Smooth muscle cell (in vitro differentiated cells): ENCODE data around the gene RNF150. TPM values are rescaled to one million over a fixed set of nuclear protein-coding genes. Genes with fewer than 3 reads are reported as not detected.

Experiments used
- DNase-seq: peaks from one replicate; lab custom pipeline; 2025; ENCODE audit not compliant: unreplicated experiment; lab: John Stamatoyannopoulos, UW
- H2AFZ ChIP-seq: fragments of 200-600 bp; sonication (generic); 2 replicates; pipeline ENCODE4 v1.6.0; 2016; ENCODE audit warnings: antibody characterized with exemption, low read depth, mild to moderate bottlenecking
- H3F3A ChIP-seq: fragments of 200-600 bp; sonication (generic); 2 replicates; pipeline ENCODE4 v1.6.0; 2017; ENCODE audit warnings: antibody characterized with exemption, low read depth
- H3K27ac ChIP-seq: fragments of 200-600 bp; sonication (generic); 2 replicates; pipeline ENCODE4 v1.5.1; 2016; ENCODE audit warnings: low read depth, mild to moderate bottlenecking
- H3K27me3 ChIP-seq: fragments of 200-600 bp; sonication (generic); 2 replicates; pipeline ENCODE4 v1.6.1; 2016; ENCODE audit warnings: low read depth, mild to moderate bottlenecking
- H3K36me3 ChIP-seq: fragments of 200-600 bp; sonication (generic); 2 replicates; pipeline ENCODE4 v1.5.1; 2016; ENCODE audit warnings: low read depth
- H3K4me1 ChIP-seq: fragments of 200-600 bp; sonication (generic); 2 replicates; pipeline ENCODE4 v1.5.1; 2016; ENCODE audit warnings: low read depth
- H3K4me2 ChIP-seq: fragments of 200-600 bp; sonication (generic); 2 replicates; pipeline ENCODE4 v1.6.0; 2016; ENCODE audit warnings: mild to moderate bottlenecking
- H3K4me3 ChIP-seq: fragments of 200-600 bp; sonication (generic); 2 replicates; pipeline ENCODE4 v1.5.1; 2016; ENCODE audit warnings: mild to moderate bottlenecking
- H3K79me2 ChIP-seq: fragments of 200-600 bp; sonication (generic); 2 replicates; pipeline ENCODE4 v1.6.0; 2016; ENCODE audit warnings: low read depth, mild to moderate bottlenecking
- H3K9ac ChIP-seq: fragments of 200-600 bp; sonication (generic); 2 replicates; pipeline ENCODE4 v1.6.0; 2016; ENCODE audit warnings: low read depth
- H3K9me3 ChIP-seq: fragments of 200-600 bp; sonication (generic); replicated peaks from 2 replicates; pipeline ENCODE4 v1.5.1; 2016; ENCODE audit warnings: low read depth
- H4K20me1 ChIP-seq: fragments of 200-600 bp; sonication (generic); 2 replicates; pipeline ENCODE4 v1.6.0; 2016; ENCODE audit warnings: low read depth
- WGBS: methylation state at CpG from one replicate; pipeline ENCODE4 v1.1.7; 2016; ENCODE audit warnings: low lambda C conversion rate; 5-methylcytosine and 5-hydroxymethylcytosine counted together
- polyA plus RNA-seq: library from polyadenylated mRNA; unstranded; fragments of >200 nt; fragmentation: Nextera tagmentation; extraction: Ambion mirVana; gene quantifications from 2 replicates; pipeline ENCODE4 v1.2.1, GENCODE V29; 2016
- total RNA-seq: library from RNA; depleted of rRNA; stranded (reverse); fragments of >200 nt; gene quantifications from 2 replicates; pipeline ENCODE4 v1.2.3, GENCODE V29; 2014
- TF ChIP-seq, protein P1 (sequence below): fragments of 200-600 bp; sonication (generic); IDR thresholded peaks from 2 replicates; pipeline ENCODE4 v1.5.1; 2017; ENCODE audit warnings: borderline replicate concordance, mild to moderate bottlenecking, antibody characterized with exemption; ENCODE audit not compliant: insufficient read depth, poor library complexity, severe bottlenecking

The RNF150 gene
- total and polyA plus RNA-seq, 2 experiments from 2014 or later: 0.09 to 2.2 TPM

DNA sequence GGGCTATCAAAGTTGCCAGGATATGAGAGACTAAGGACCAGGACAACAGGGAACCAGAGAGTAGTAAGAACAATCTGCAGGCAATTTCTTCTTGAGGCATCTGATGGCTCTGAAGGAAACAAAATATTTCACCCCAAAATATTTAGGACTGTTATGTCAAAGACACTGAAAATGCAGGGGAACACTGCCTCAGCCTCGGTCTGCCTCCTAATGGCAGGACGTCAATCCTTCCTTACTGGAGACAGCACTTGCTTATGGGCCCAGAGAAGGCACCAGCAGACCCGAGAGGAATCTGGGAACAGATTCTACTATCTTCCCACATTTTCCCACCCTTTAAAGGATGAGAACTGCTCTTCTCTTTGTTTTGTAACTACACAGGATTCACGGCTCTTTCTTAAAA lies 23.3 kb downstream of the RNF150 start:
- no peak overlapping the region for H3K27ac ChIP-seq
- no peaks in the 10 kb centered on the region for H3K9me3 ChIP-seq
- no peak overlapping the region for H3K4me3 ChIP-seq
- WGBS: 66% methylated on average over 4 of the region's 4 CpGs
- no peaks in the 10 kb centered on the region for H3K79me2 ChIP-seq
- no peaks in the 10 kb centered on the region for H3K4me1 ChIP-seq
- no peaks in the 10 kb centered on the region for H3F3A ChIP-seq
- no peak for DNase-seq
- no peaks in the 10 kb centered on the region for H3K27me3 ChIP-seq
- H3K4me2 ChIP-seq: no peak overlapping the region
- TF ChIP-seq, protein P1, sequence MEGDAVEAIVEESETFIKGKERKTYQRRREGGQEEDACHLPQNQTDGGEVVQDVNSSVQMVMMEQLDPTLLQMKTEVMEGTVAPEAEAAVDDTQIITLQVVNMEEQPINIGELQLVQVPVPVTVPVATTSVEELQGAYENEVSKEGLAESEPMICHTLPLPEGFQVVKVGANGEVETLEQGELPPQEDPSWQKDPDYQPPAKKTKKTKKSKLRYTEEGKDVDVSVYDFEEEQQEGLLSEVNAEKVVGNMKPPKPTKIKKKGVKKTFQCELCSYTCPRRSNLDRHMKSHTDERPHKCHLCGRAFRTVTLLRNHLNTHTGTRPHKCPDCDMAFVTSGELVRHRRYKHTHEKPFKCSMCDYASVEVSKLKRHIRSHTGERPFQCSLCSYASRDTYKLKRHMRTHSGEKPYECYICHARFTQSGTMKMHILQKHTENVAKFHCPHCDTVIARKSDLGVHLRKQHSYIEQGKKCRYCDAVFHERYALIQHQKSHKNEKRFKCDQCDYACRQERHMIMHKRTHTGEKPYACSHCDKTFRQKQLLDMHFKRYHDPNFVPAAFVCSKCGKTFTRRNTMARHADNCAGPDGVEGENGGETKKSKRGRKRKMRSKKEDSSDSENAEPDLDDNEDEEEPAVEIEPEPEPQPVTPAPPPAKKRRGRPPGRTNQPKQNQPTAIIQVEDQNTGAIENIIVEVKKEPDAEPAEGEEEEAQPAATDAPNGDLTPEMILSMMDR: no peak
- no peaks in the 10 kb centered on the region for H3K36me3 ChIP-seq
- H4K20me1 ChIP-seq: no peaks in the 10 kb centered on the region
- no peak overlapping the region for H2AFZ ChIP-seq
- H3K9ac ChIP-seq: no peak overlapping the region

DNA sequence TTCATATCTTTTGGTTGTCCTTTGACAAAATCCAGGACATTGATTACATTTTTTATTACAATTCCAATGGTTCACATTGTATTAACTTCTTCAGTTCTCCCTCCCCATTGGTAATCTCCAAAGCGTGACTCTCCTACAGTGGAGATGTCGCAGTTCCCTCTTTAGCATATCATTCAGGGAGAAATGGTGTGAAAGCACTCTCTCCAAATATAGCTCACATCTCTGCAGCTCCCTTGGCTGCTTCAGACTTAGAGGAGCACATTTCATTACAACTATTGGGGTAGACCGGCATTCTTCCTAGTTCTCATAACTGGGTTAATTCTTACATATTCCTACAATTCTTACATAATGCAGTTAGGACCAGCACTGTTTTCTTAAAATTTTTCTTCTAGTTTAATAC lies 25.3 kb downstream of the RNF150 start:
- Histone ChIP-seq H3K79me2 (no peaks in the 10 kb centered on the region), H3K4me1 (no peaks in the 10 kb centered on the region), H3K4me3 (no peak overlapping the region), H3K27me3 (no peaks in the 10 kb centered on the region), H3F3A (no peaks in the 10 kb centered on the region), H3K9ac (no peak overlapping the region), H3K27ac (no peak overlapping the region), H3K4me2 (no peak overlapping the region), H2AFZ (no peak overlapping the region), H3K36me3 (no peaks in the 10 kb centered on the region), H4K20me1 (no peaks in the 10 kb centered on the region), H3K9me3 (no peaks in the 10 kb centered on the region)
- 87% methylated on average over 3 of the region's 3 CpGs for WGBS
- TF ChIP-seq, protein P1: no peak
- no peak for DNase-seq

DNA sequence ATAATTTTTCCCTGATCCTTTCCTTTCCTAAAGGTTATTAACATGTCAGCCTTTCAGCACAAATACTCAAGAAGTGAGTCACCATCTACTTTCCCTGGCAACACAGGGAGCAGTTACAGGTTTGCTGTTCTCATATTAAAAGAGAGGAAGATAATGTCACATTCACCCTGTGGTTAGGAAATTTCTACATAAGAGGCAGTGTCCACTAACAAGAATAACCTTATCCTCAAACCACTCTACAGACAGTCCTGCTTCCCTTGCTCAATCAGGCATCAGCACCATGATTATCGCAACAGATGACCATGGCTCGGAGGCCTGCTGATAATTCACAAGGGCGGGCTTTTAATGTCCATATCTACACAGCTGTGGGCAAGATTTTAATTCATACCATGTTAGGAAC lies 30.9 kb downstream of the RNF150 start:
- H3K27ac ChIP-seq: no peak overlapping the region
- TF ChIP-seq, protein P1: no peak
- no peaks in the 10 kb centered on the region for H3K27me3 ChIP-seq
- H3K79me2 ChIP-seq: no peaks in the 10 kb centered on the region
- no peaks in the 10 kb centered on the region for H3K4me1 ChIP-seq
- no peaks in the 10 kb centered on the region for H4K20me1 ChIP-seq
- 81% methylated on average over 3 of the region's 3 CpGs for WGBS
- no peaks in the 10 kb centered on the region for H3K9me3 ChIP-seq
- no peak overlapping the region for H3K4me3 ChIP-seq
- no peak overlapping the region for H3K4me2 ChIP-seq
- DNase-seq: no peak
- no peak overlapping the region for H2AFZ ChIP-seq
- H3K36me3 ChIP-seq: no peaks in the 10 kb centered on the region
- H3K9ac ChIP-seq: no peak overlapping the region
- H3F3A ChIP-seq: no peaks in the 10 kb centered on the region

DNA sequence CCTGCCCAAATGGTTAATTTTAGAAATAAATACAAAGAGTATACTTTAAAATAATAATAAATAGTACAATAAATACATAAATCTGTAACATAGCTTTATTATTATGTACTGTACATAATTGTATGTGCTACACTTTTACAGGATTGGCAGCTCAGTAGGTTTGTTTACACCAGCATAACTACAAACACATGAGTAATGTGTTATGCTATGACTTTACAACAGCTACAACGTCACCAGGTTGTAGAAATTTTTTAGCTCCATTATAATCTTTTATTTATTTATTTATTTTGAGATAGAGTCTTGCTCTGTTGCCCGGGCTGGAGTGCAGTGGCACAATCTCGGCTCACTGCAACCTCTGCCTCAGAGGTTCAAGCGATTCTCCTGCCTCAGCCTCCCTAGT lies 31.8 kb downstream of the RNF150 start:
- no peaks in the 10 kb centered on the region for H4K20me1 ChIP-seq
- no peak overlapping the region for H3K27ac ChIP-seq
- H3K79me2 ChIP-seq: no peaks in the 10 kb centered on the region
- no peak overlapping the region for H2AFZ ChIP-seq
- no peak overlapping the region for H3K9ac ChIP-seq
- no peaks in the 10 kb centered on the region for H3K36me3 ChIP-seq
- no peaks in the 10 kb centered on the region for H3K9me3 ChIP-seq
- H3K4me1 ChIP-seq: no peaks in the 10 kb centered on the region
- WGBS: 95% methylated on average over 4 of the region's 4 CpGs
- DNase-seq: no peak
- no peaks in the 10 kb centered on the region for H3K27me3 ChIP-seq
- no peak overlapping the region for H3K4me3 ChIP-seq
- H3F3A ChIP-seq: no peaks in the 10 kb centered on the region
- TF ChIP-seq, protein P1: no peak
- no peak overlapping the region for H3K4me2 ChIP-seq
